GM19463 (cell line): ENCODE measurements around the gene PGF.
"Not testable (repeated sequence)": the region's sequence is repeated elsewhere in the genome, so short reads cannot be mapped to it uniquely, and the experiment has no call there.

Experiments used
- ATAC-seq: cut with Tn5 transposase; IDR thresholded peaks from one replicate; pipeline ENCODE4 v1.9.1; 2021; ENCODE audit warnings: mild to moderate bottlenecking, moderate library complexity; ENCODE audit not compliant: unreplicated experiment

PGF gene

GRCh38 chr14:74945261-74945851 lies 10.0 kb downstream of the PGF start:
- no peak for ATAC-seq

- peak; percentile 36 for ATAC-seq
Measured at GRCh38 chr14:74942608-74943007, 12.8 kb downstream of the PGF start.

DNA sequence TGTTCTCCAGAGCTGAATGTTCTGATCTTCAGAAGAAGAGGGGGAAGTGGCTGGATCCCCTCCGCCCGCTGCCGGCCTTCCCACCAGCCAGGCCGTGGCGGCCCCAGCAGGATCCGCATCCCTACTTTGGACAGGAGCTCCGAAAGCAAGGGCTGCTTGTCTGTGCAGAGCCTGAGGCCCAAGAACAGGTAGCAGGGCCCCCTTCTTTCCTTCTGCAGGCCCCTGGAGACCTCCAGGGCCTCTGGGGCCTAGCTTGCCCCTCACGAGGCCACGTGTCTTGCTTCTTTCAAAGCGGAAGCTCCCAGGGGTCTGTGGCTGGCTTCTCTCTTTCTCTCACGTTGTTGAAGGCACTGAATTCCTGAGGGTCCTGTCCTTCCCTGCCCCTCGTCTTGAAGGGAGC lies 13.2 kb downstream of the PGF start:
- ATAC-seq, result peak; percentile 15

GRCh38 chr14:74941676-74942097 lies 13.7 kb downstream of the PGF start:
- ATAC-seq, result peak; percentile 60

GRCh38 chr14:74940956-74941565 lies 14.3 kb downstream of the PGF start:
- no peak for ATAC-seq

DNA sequence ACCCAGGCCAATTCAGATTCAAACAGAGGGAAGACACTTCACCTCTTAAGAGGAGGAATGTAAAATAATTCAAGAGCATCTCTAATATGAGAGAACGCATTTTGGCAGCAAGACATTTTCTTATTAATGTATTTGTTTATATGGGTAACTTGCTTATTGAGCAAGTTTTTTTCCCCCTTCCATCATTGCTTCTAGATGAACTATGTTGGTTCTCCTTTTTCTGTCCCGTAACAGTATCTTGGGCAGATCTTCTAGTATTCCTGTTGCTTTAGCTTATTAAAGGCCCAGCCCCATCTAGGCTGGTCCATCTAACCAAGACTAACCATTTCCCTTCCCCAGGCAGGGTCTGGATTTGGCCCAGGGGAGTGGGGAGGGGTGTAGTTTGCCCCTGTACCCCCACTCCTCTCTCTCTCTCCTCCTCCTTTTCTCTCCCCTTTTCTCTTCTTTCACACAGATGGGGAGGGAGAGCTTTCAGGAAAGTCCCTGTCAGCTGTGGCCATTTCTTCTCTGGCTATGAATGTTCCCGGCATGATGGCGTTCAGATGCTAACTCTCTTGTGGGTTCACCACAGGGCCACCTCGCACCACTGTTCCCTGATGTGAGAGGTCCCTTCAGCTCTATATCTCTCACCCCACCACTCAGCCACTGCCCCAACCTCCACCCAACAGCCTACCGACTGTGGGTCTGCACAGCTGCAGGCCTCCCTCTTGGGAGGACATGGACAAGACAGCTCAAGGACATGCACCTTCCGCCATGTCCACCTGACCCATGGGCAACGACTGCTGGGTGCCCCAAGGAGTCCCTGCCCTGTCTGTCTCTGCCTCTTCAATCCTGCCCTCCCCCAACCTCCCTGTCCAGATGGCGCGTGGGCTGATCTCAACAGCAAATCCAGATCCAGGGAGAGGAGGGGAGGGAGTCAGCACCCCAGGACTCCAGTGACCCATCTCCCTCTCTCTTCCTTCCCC lies 16.6 kb downstream of the PGF start:
- no peak for ATAC-seq

DNA sequence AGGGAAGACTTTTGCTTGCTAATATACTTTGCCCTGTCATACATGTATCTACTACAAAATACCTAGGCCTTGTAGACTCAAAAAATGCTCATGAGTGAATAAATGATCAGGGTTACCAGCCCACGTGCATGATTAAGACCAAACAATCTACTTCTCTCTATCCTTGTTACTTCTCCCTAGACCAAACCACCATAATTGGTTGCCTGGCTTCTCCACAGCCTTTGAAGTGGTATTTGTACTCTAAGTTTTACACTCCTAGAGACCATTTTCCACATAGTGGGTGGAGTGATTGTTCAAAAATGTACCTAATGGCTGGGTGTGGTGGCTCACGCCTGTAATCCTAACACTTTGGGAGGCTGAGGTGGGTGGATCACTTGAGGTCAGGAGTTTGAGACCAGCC lies 18.2 kb downstream of the PGF start:
- no peak for ATAC-seq

DNA sequence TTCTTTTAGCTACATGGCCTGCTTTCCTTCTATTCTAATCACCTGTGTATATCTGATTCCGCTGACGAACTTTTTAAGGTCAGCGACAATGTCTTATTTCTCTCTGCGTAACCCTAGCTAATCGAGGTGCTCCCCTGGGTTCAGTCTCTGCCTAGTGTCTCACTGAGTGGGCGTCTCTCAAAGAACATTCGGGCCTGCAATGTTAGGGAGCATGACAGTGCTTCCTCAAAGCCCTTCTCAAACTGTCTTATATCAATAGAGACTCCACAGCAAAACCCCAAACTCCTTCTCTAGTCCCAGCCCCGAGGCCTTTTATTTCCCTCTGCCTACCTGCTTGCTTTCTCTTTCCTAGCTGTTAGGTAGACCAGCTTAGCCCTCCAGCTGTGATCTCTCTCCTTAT lies 18.7 kb downstream of the PGF start:
- no peak for ATAC-seq

DNA sequence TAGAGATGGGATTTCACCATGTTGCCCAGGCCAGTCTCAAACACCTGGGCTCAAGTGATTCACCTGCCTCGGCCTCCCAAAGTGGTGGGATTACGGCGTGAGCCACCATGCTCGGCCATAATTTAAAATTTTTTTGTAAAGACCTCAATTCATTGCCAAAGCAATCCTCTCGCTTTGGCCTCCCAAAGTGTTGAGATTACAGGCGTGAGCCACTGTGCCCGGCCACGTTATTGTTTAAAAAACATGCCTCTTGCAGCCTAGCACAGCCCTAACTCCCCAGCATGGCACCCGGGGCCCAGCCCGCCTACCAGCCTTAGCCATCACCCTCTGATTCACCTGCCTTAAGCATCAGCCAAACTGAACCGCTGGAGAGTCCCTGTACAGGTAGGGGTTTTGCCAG lies 19.2 kb downstream of the PGF start:
- ATAC-seq, result no peak

DNA sequence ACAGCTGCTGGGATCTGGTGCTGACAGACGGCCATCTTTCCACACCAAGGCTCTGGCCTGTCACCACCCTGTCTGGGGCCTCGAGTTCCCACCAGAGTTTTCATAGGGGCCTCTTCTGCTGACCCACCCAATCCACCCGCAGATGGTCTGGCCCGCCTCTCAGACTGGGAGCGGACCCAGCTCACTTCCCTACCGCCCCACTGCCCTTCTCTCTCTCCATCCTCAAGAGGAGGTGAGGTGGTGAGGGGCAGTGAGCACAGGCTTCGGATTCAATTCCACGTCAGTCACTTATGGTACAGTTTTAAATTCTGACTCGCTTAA lies 20.1 kb downstream of the PGF start:
- ATAC-seq, result no peak

DNA sequence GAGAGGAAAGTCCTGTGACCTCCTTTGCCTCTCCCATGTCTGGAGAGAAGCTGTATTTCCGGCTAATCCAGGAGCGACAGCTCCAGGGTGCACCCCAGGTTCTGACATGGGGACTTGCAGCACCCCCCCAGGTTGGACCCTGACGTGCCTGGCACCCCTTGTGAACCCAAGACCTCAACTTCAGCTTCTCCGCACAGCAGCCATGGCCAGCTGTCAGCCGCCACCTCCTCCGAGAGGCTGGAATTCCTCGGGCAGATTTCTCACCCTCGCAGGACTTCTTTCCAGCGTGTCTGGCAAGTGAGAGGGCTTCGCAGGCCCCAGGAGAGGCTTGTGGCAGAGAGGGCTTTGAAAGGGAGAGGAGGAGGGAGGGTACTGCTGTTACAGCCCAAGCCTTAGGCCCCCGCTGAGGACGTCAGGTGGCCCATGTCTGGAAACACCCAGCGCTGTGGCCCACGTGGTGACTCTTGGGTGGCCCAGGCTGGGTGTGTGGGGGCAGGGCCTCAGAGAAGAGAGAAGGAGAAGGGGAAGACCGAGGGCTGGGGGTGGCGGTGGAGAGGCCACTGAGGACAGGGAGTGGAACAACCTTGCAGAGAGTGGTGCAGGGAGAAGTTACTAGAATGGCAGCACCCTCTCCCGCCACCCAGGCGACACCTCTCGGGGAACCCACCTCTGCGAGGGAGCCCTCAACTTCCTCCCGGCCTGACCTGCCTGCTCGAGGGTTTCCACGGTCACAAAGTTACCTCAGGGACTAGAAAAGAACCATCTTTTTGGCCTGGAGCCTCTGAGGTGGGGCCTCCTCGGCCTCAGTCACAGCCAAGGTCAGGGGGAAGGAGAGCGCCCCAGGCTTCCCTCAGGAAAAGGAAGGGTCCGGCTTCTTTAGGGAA lies 20.7 kb downstream of the PGF start:
- no peak for ATAC-seq

- no peak for ATAC-seq
Measured at GRCh38 chr14:74934041-74934440, 21.4 kb downstream of the PGF start.

- not testable (repeated sequence) for ATAC-seq
Measured at GRCh38 chr14:74932936-74933335, 22.5 kb downstream of the PGF start.

- ATAC-seq, result no peak
Measured at GRCh38 chr14:74932401-74932901, 22.9 kb downstream of the PGF start.

DNA sequence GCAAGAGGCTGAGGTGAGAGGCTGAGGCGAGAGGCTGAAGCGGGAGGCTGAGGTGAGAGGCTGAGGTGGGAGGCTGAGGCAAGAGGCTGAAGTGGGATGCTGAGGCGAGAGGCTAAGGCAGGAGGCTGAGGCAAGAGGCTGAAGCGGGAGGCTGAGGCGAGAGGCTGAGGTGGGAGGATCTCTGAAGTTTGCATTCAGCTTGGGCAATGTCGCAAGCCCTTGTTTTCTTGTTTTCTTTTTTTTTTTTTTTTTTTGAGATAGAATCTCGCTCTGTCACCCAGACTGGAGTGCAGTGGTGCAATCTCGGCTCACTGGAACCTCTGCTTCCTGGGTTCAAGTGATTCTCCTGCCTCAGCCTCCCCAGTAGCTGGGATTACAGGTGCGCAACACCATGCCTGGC lies 23.7 kb downstream of the PGF start:
- ATAC-seq, result not testable (repeated sequence)

DNA sequence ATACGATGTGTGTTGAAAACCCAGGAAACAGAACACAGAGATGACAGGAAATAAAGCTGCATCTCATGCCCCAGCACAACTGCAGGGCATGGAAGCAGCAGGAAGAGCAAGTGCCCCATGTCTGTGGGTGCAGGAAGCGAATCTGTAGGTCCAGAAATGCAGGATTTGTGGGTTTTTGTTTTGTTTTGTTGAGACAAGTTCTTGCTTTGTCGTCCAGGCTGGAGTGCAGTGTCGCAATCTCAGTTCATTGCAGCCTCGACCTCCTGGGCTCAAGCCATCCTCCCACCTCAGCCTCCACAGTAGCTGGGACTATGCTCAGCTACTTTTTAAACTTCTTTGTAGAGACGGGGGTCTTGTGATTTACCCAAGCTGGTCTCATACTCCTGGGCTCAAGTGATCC lies 26.2 kb downstream of the PGF start:
- no peak for ATAC-seq

- no peak for ATAC-seq
Measured at GRCh38 chr14:74927225-74927624, 28.2 kb downstream of the PGF start.

DNA sequence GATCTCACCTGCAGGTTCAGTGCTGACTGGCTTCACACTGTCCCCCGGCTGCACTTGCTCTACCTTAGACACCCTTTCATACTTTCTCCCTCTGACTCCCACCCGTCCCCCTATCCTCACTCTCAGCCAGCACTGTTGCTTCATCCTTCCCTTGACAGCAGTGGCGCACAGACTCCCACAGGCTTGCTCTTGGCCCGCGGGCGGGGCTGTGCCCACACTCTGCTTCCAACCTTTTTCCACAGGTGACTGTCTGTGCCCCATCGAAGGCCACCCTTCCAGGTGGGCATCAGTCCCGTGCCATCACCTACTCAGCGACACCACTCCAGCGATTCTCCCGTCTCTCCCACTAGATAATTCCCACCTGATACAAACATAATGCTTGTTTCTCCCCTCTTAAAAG lies 31.3 kb downstream of the PGF start:
- no peak for ATAC-seq

DNA sequence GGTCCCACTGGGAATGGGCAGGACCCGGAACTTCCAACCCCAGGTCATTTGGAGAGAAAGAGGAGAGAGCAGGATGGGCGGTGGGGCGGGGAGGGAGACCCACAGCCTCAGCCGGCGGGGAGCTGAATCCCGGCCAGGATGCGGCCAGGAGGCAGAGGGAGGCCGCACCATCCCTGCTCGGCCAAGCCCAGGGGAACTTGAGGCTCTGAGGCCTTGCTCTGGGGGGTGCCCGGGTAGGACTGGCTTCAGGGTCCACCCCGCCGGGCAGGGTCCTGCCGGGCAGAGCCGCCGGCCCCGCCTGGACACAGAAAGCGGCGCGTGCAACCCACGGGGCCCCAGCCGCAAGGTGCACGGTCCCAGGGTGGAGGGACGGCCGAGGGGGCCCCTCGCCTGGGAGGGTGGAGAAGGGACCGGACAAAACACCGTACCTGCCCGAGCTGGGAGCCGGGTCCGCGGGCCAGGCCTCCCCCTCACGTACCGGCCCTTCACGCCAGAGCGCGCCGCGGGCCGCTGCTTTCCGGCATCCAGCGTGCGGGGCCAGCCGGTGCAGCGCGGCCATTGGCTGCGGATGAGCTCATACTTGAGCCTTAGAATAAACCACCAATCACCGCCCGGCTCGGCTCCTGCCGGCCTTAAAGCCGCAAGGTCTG lies 32.5 kb downstream of the PGF start, which contains the start of gene RPS6KL1:
Gene RPS6KL1, minus strand, starts transcription at position 509 of the 650 bp plus-strand sequence. CDS start 1,719 bp downstream, outside the sequence.
- peak; percentile 93 for ATAC-seq
